ENCODE results near the gene PKD1L1.

DNA sequence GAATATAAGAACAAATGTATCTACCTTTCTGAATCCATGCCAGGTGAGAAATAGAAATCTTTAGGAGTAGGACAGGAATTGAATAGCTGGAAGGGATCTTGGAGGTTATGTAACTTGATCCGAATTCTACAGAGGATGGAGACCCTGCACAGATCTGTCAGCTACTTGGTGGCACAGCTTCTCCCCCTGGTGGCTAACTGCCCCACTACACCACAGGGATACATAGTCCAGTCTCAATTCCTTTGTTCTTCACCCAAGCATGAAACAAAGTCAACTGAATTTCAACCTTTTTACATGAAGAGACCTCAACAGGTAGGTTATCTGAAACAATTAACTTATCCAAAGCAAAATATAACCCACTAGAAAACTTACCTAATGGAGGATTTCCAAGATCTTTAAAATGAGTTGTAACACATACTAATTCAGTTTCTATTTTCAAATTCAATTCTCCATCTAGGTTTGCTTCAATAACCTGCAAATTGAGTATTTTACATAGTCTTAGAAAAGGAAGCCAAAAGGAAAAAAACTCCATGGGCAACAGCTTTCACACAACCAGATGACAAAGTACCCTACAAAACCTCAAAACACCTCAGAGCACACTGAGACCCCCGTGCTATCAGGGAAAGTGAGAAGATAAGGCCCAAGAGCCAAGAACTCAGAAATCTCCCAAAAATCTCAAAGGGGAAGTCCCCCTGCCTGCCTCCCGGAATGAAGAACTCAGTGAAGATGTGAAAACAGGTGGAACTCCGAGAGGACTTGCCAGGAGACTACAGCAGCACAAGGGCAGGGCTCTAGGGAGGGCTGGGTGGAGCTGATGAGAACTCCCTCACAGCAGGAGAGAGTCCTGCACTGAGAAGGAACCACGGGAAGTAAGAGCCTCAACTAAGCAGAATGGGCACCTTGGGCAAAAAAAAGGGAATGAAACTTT is 20.8 kb upstream of the PKD1L1 start:
- no peak for TF ChIP-seq POLR2A (IDR thresholded peaks at IDR 0.05)
- TF ChIP-seq, protein P1, sequence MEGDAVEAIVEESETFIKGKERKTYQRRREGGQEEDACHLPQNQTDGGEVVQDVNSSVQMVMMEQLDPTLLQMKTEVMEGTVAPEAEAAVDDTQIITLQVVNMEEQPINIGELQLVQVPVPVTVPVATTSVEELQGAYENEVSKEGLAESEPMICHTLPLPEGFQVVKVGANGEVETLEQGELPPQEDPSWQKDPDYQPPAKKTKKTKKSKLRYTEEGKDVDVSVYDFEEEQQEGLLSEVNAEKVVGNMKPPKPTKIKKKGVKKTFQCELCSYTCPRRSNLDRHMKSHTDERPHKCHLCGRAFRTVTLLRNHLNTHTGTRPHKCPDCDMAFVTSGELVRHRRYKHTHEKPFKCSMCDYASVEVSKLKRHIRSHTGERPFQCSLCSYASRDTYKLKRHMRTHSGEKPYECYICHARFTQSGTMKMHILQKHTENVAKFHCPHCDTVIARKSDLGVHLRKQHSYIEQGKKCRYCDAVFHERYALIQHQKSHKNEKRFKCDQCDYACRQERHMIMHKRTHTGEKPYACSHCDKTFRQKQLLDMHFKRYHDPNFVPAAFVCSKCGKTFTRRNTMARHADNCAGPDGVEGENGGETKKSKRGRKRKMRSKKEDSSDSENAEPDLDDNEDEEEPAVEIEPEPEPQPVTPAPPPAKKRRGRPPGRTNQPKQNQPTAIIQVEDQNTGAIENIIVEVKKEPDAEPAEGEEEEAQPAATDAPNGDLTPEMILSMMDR (IDR thresholded peaks at IDR 0.05) = peak; percentile 35 to 77 (median 68)
